ENCODE data around the gene EFNA4.
A peak's percentile ranks its signal among the peaks of the same experiment; 100 is the strongest.

The EFNA4 gene

GRCh38 chr1:155033524-155033923 is 30.0 kb upstream of the EFNA4 start, which contains the start of the genes DCST1 and DCST2:
DCST1 (plus strand) TSS chr1:155033824; CDS start chr1:155034037, 213 bp downstream.
DCST2 (minus strand) TSS chr1:155033781; CDS start chr1:155033701, 80 bp downstream.
- no peak for DNase-seq

- DNase-seq = no peak
Measured at GRCh38 chr1:155034318-155035208, 29.0 kb upstream of the EFNA4 start.

- DNase-seq = no peak
Measured at GRCh38 chr1:155035936-155036335, 27.6 kb upstream of the EFNA4 start.

GRCh38 chr1:155037043-155037442 is 26.5 kb upstream of the EFNA4 start:
- DNase-seq = no peak

- DNase-seq = no peak
Measured at GRCh38 chr1:155037851-155038441, 25.6 kb upstream of the EFNA4 start.

- no peak for DNase-seq
Measured at GRCh38 chr1:155038602-155039307, 24.8 kb upstream of the EFNA4 start.

- DNase-seq = no peak
Measured at GRCh38 chr1:155039308-155039669, 24.3 kb upstream of the EFNA4 start.

GRCh38 chr1:155040358-155041093 is 23.0 kb upstream of the EFNA4 start:
- no peak for DNase-seq

- DNase-seq = no peak
Measured at GRCh38 chr1:155042789-155043188, 20.8 kb upstream of the EFNA4 start.

GRCh38 chr1:155043301-155043702 is 20.2 kb upstream of the EFNA4 start:
- no peak for DNase-seq

GRCh38 chr1:155043793-155044192 is 19.7 kb upstream of the EFNA4 start:
- DNase-seq = no peak

GRCh38 chr1:155044365-155044764 is 19.2 kb upstream of the EFNA4 start:
- no peak for DNase-seq

GRCh38 chr1:155044812-155045657 is 18.5 kb upstream of the EFNA4 start:
- DNase-seq = peak; percentile 77

GRCh38 chr1:155048449-155049334 is 14.8 kb upstream of the EFNA4 start:
- DNase-seq = no peak

- DNase-seq = peak; percentile 78
Measured at GRCh38 chr1:155049651-155050559, 13.6 kb upstream of the EFNA4 start.

GRCh38 chr1:155050560-155051341 is 12.8 kb upstream of the EFNA4 start, which contains the start of gene ADAM15:
ADAM15 (plus strand) TSS chr1:155051316; CDS start chr1:155051387, 71 bp downstream.
- peak; percentile 72 for DNase-seq

GRCh38 chr1:155051342-155051776 is 12.2 kb upstream of the EFNA4 start:
- DNase-seq = no peak

- peak; percentile 26 for DNase-seq
Measured at GRCh38 chr1:155051777-155052398, 11.7 kb upstream of the EFNA4 start.

Data from fibroblast of skin of back (primary cell).